Heart left ventricle (tissue), 16 donors: ENCODE data around the gene COL1A1. TPM values are rescaled to one million over a fixed set of nuclear protein-coding genes. Genes with fewer than 3 reads are reported as not detected.

Experiments
- ATAC-seq, 4 donors: fragments of 200-7000 bp; cut with Tn5 transposase; one replicate each; pipeline ENCODE4 v1.9.1; 2020 to 2022; ENCODE audit warnings: moderate library complexity in 4 of 4, mild to moderate bottlenecking in 3 of 4, moderate number of reproducible peaks in 1 of 4
- DNase-seq, 5 donors: peaks; one replicate each; pipeline ENCODE4 v3.0.0-alpha.2; 2020
- H3K27ac ChIP-seq, 12 donors: fragments of 200-600 bp; sonication (generic) in 4 of 12; one replicate each; pipeline versions ENCODE4 v1.5.0 to v1.8.0; 2016 to 2022; ENCODE audit warnings: mild to moderate bottlenecking in 2 of 12
- H3K27me3 ChIP-seq, 9 donors: fragments of 200-600 bp; sonication (generic) in 2 of 9; one replicate each; pipeline versions ENCODE4 v1.5.1 to v1.8.0; 2016 to 2022; ENCODE audit warnings: mild to moderate bottlenecking in 3 of 9
- H3K36me3 ChIP-seq, 9 donors: fragments of 200-600 bp; sonication (generic) in 2 of 9; one replicate each; pipeline versions ENCODE4 v1.5.0 to v1.8.0; 2018 to 2022; ENCODE audit warnings: mild to moderate bottlenecking in 2 of 9
- H3K4me1 ChIP-seq, 12 donors: fragments of 200-600 bp; sonication (generic) in 4 of 12; one replicate each; pipeline versions ENCODE4 v1.5.0 to v1.8.0; 2016 to 2022; ENCODE audit warnings: mild to moderate bottlenecking in 3 of 12
- H3K4me3 ChIP-seq, 12 donors: fragments of 200-600 bp; sonication (generic) in 4 of 12; one replicate each; pipeline versions ENCODE4 v1.5.0 to v1.8.0; 2017 to 2022; ENCODE audit warnings: mild to moderate bottlenecking in 9 of 12, moderate library complexity in 4 of 12
- H3K9me3 ChIP-seq, 12 donors: fragments of 200-600 bp; sonication (generic) in 4 of 12; one replicate each; pipeline versions ENCODE4 v1.5.0 to v1.8.0; 2016 to 2022; ENCODE audit warnings: mild to moderate bottlenecking in 1 of 12
- POLR2A ChIP-seq, 2 donors: fragments of 450-650 bp; IDR thresholded peaks; one replicate each; pipeline ENCODE4 v1.6.1; 2017; ENCODE audit warnings: antibody characterized with exemption in 2 of 2, mild to moderate bottlenecking in 2 of 2, moderate library complexity in 2 of 2
- WGBS, 4 donors: extraction: QIAGEN DNeasy Blood & Tissue Kit in 2 of 4; methylation state at CpG; one replicate each; pipeline versions ENCODE4 v1.1.5 to v1.1.7; 2013 to 2018; 5-methylcytosine and 5-hydroxymethylcytosine counted together
- intact Hi-C, 10 donors: fragments of 100-400 bp; cut with DNase I; formaldehyde crosslinking; loops; one replicate each; pipeline versions ENCODE4 v1.11.1 to v1.14.2; 2022
- polyA plus RNA-seq, 2 donors: library from polyadenylated mRNA; stranded (reverse); fragments of 200-250 nt; gene quantifications; one replicate each; pipeline ENCODE4 v1.2.3, GENCODE V29; 2013
- total RNA-seq, 9 donors: library from RNA; depleted of rRNA in 2 of 9; stranded (reverse); fragments of >200 nt in 2 of 9; fragmentation: NEBNext Ultra II Directional in 3 of 9; extraction: Animal tissue kit (Norgen Biotek cat#: 25700) in 3 of 9; gene quantifications; one replicate each; pipeline versions ENCODE4 v1.1.0 to v1.2.4, GENCODE V29; 2016 to 2023
- TF ChIP-seq, protein P1 (sequence below), 12 donors: fragments of 200-600 bp; sonication (generic) in 4 of 12; IDR thresholded peaks; one replicate each; pipeline versions ENCODE4 v1.5.0 to v1.8.0; 2018 to 2022; ENCODE audit warnings: antibody characterized with exemption in 12 of 12, mild to moderate bottlenecking in 5 of 12
- donor health status: ischemic (EF 13 %, LVEDD 7.1; RV severe dilation, severe dysfunction).
- donor health status: healthy with polysubstance abuse.
- donor health status: DM: no; HTN: yes; CAD: no.
- donor health status: DM: no; HTN: no; CAD: no.
- donor health status: ischemic (EF 25% LVEDD 6.9; RV normal size, moderate dysfunction).
- donor health status: ischemic (EF 25% LVEDD 5.7; RV mildly dilated, moderate dysfunction).
- donor health status: healthy.
- donor health status: DM: yes; HTN: yes; CAD: no.
- donor health status: ischemic (EF 35%, LVEDD 5.7; RV mildly dilated, moderate dysfunction).
- donor health status: nonischemic (EF 11% LVEDD 7.7; RV severe dilation, severe dysfunction).
- donor health status: DM: yes; HTN: yes; CAD: no.
- donor health status: PGD.
- donor health status: ischemic (EF 29% LVEDD 5.4; RV normal size, mild dysfunction).
- donor health status: nonischemic (EF 23%, LVEDD 6.1; RV moderate dilation, normal function).

Gene COL1A1
- total and polyA plus RNA-seq, 11 donors: 10.2 to 897 (median 55.4) TPM

DNA sequence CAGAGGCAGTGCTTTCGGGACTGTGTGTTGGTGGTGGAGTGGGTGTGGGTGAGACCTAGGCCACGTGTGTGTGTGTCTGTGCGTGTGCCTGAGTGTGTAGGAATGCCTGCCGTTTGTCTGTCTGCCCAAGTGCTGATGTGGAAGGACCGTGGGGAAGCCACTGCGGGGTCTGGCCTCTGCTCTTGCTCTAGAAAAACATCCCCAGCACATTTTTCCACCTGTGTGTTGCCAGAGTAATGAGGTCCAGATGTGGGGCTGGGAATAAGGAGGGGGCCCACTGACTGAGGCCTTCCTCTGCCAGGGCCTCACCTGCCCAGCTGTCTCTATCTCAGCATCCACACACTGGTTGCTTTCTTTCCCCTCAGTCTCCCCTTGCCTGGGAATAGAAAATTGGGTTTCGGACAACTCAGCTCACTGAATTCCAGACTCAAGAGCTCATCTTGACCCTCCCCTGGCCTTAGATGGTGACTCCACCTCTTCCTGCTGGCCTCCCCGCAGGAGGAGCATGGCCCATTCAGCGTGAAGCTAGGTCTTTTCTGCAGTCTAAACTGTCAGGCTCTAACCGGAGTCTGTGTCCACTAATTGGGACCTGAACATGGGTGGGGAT is 28.0 kb downstream of the COL1A1 start:
- ATAC-seq (peak in 2 of 4 donors; percentile 15 to 25), DNase-seq (peak; percentile 52 to 66 (median 61))
- intact Hi-C loops: loop anchor here in 1 of 10 donors (2.0 kb wide), 1 partner anchor 123 kb away; no protein-coding TSS in a partner anchor
- Histone ChIP-seq H3K27me3 (no peaks in the 10 kb centered on the region), H3K27ac (peak overlapping the region in 11 of 12 donors; percentile 49 to 84 (median 66)), H3K36me3 (peaks cover 0 to 9% (median 3%) of the 10 kb centered on the region in 9 donors), H3K4me1 (peaks cover 0 to 87% (median 42%) of the 10 kb centered on the region in 12 donors), H3K4me3 (no peak overlapping the region), H3K9me3 (no peaks in the 10 kb centered on the region)
- TF ChIP-seq POLR2A (IDR thresholded peaks at IDR 0.05): no peak
- TF ChIP-seq, protein P1, sequence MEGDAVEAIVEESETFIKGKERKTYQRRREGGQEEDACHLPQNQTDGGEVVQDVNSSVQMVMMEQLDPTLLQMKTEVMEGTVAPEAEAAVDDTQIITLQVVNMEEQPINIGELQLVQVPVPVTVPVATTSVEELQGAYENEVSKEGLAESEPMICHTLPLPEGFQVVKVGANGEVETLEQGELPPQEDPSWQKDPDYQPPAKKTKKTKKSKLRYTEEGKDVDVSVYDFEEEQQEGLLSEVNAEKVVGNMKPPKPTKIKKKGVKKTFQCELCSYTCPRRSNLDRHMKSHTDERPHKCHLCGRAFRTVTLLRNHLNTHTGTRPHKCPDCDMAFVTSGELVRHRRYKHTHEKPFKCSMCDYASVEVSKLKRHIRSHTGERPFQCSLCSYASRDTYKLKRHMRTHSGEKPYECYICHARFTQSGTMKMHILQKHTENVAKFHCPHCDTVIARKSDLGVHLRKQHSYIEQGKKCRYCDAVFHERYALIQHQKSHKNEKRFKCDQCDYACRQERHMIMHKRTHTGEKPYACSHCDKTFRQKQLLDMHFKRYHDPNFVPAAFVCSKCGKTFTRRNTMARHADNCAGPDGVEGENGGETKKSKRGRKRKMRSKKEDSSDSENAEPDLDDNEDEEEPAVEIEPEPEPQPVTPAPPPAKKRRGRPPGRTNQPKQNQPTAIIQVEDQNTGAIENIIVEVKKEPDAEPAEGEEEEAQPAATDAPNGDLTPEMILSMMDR (IDR thresholded peaks at IDR 0.05): no peak
- WGBS, 4 donors: 28 to 45% (median 42%) methylated on average over 10 of the region's 10 CpGs

DNA sequence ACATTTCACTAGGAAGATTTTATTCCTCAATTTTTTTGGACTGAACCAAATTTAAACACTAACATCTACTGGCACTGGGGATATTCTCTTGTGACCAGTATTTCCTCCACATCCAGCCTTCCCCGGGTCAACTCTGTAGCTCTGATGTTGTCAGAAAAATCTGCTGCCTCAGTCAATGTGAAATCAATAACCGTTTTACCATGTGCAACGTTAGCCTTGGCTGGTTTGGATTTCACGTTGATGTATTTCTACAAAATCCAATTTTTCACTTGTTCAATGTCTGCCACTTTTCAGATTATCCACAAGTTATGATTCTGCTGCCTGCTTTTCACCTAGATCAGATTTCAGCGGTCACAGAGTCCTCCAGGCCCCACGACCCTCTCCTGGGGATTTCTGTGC is 28.5 kb downstream of the COL1A1 start:
- ATAC-seq (no peak), DNase-seq (no peak)
- Histone ChIP-seq H3K4me3 (no peak overlapping the region), H3K9me3 (no peaks in the 10 kb centered on the region), H3K27ac (peak overlapping the region in 11 of 12 donors; percentile 49 to 84 (median 66)), H3K4me1 (peaks cover 0 to 87% (median 40%) of the 10 kb centered on the region in 12 donors), H3K36me3 (peaks cover 0 to 9% (median 3%) of the 10 kb centered on the region in 9 donors), H3K27me3 (no peaks in the 10 kb centered on the region)
- WGBS, 4 donors: 60 to 68% (median 62%) methylated on average over 6 of the region's 6 CpGs
- TF ChIP-seq, protein P1 (IDR thresholded peaks at IDR 0.05): no peak
- TF ChIP-seq POLR2A (IDR thresholded peaks at IDR 0.05): no peak
- intact Hi-C loops: loop anchor here in 1 of 10 donors (2.0 kb wide), 1 partner anchor 124 kb away; no protein-coding TSS in a partner anchor

DNA sequence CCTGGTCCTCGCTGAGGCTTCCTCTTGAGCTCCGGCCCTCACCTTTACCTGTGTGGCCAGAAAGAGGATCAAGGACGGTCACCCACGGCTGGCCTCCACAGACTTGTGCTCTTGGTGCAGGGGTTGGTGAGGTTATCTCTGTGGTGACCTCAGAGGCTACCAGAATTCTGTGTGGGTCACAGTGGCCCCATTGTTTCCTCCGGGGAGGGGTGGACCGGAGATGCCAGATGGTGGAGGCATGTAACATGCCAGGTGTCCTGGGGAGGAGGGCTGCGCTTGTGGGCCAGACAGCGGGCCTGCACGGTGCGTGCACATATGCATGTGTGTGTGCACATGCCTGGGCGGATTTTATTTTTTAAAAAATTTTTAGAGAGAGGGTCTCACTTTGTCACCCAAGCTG is 29.3 kb downstream of the COL1A1 start:
- Histone ChIP-seq H3K4me3 (no peak overlapping the region), H3K27ac (peak overlapping the region in 6 of 12 donors; percentile 40 to 94 (median 64)), H3K4me1 (peaks cover 0 to 87% (median 32%) of the 10 kb centered on the region in 12 donors), H3K9me3 (no peaks in the 10 kb centered on the region), H3K36me3 (peaks cover 0 to 9% (median 3%) of the 10 kb centered on the region in 9 donors), H3K27me3 (no peaks in the 10 kb centered on the region)
- peak in 3 of 5 donors; percentile 15 to 42 (median 23) for DNase-seq
- no peak for ATAC-seq
- intact Hi-C loops: loop anchor here in 1 of 10 donors (2.0 kb wide), 1 partner anchor 125 kb away; no protein-coding TSS in a partner anchor
- 81 to 95% (median 92%) methylated on average over 9 to 11 of the region's 11 CpGs for WGBS, 4 donors
- TF ChIP-seq, protein P1 (IDR thresholded peaks at IDR 0.05): no peak
- no peak for TF ChIP-seq POLR2A (IDR thresholded peaks at IDR 0.05)

DNA sequence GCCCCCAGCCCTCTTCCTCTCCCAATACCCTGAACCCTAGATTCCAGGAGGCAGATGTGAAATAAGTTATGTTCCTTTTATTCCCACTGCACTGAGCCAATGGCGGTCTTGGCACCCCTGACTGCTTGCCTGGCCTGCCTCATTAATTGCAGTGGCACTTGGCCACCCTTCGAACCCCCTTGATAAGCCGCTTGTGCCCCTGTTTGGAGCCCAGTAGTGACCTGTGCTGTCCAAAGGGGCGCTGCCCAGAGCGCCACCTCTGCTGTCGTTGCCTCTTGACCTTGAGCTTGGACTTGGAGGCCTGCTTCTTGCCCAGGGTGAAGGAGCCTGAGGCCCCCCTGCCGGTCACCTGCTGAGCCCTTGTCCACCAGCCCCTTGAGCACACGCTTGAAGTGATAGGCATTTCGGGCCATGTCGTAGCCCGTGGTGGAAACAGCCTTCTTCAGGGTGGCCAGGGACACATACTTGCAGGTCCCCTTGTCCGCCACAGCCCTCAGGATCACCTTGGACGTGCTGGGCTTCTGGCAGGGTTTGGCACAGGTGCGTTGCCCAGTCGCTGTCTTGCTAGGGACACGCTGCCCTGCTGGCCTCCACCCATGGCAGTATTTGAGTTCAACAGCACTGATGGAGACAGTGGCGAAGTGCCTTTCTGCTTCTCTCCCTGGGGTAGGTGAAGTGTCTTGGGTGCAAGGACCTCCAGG is 29.9 kb downstream of the COL1A1 start:
- Histone ChIP-seq H3K4me3 (no peak overlapping the region), H3K27ac (peak overlapping the region in 11 of 12 donors; percentile 39 to 94 (median 58)), H3K9me3 (no peaks in the 10 kb centered on the region), H3K36me3 (peaks cover 0 to 9% (median 3%) of the 10 kb centered on the region in 9 donors), H3K4me1 (peaks cover 0 to 83% (median 26%) of the 10 kb centered on the region in 12 donors), H3K27me3 (no peaks in the 10 kb centered on the region)
- DNase-seq (peak in 3 of 5 donors; percentile 28 to 52 (median 35)), ATAC-seq (no peak)
- TF ChIP-seq, protein P1 (IDR thresholded peaks at IDR 0.05): no peak
- no peak for TF ChIP-seq POLR2A (IDR thresholded peaks at IDR 0.05)
- intact Hi-C loops: loop anchor here in 1 of 10 donors (2.0 kb wide), 1 partner anchor 125 kb away; no protein-coding TSS in a partner anchor
- WGBS, 4 donors: 61 to 85% (median 67%) methylated on average over 14 to 17 of the region's 17 CpGs
